ENCODE measurements around the gene PTGFRN.
"Not testable (repeated sequence)": the region's sequence is repeated elsewhere in the genome, so short reads cannot be mapped to it uniquely, and the experiment has no call there.

PTGFRN gene

GRCh38 chr1:116909512-116910378 is at the start of gene PTGFRN:
Gene PTGFRN, plus strand, starts transcription at chr1:116909916. Its CDS starts 288 bp downstream, at chr1:116910204.
- Histone ChIP-seq H3K27ac (ENCODE audit: low read depth in 2 of 2, low read length in 2 of 2) (peak within 1 kb of the TSS; percentile 79 to 81), H3K4me3 (ENCODE audit: low read length in 2 of 2) (peak within 1 kb of the TSS; percentile 74 to 86), H3K36me3 (ENCODE audit: control insufficient read depth in 2 of 2, insufficient read depth in 2 of 2, low read length in 2 of 2) (no peaks in the 10 kb centered on the region), H3K4me1 (ENCODE audit: control insufficient read depth in 2 of 2, insufficient read depth in 2 of 2, low read length in 2 of 2) (peaks cover 13 to 24% of the 10 kb centered on the region in 2 donors), H3K9ac (ENCODE audit: low read depth in 1 of 2, low read length in 2 of 2) (peak within 1 kb of the TSS; percentile 80 to 82), H3K27me3 (ENCODE audit: control insufficient read depth in 2 of 2, insufficient read depth in 2 of 2, low read length in 2 of 2) (no peaks in the 10 kb centered on the region), H3K9me3 (ENCODE audit: control insufficient read depth in 2 of 2, low read length in 2 of 2) (no peaks in the 10 kb centered on the region)

GRCh38 chr1:116860167-116860566 is 49.5 kb upstream of the PTGFRN start:
- H3K9me3 ChIP-seq (ENCODE audit: control insufficient read depth in 2 of 2, low read length in 2 of 2); H3K27ac ChIP-seq (ENCODE audit: low read depth in 2 of 2, low read length in 2 of 2); H3K4me1 ChIP-seq (ENCODE audit: control insufficient read depth in 2 of 2, insufficient read depth in 2 of 2, low read length in 2 of 2); H3K4me3 ChIP-seq (ENCODE audit: low read length in 2 of 2); H3K9ac ChIP-seq (ENCODE audit: low read depth in 1 of 2, low read length in 2 of 2); H3K27me3 ChIP-seq (ENCODE audit: control insufficient read depth in 2 of 2, insufficient read depth in 2 of 2, low read length in 2 of 2); H3K36me3 ChIP-seq (ENCODE audit: control insufficient read depth in 2 of 2, insufficient read depth in 2 of 2, low read length in 2 of 2): not testable (repeated sequence)

GRCh38 chr1:116861137-116861536 is 48.6 kb upstream of the PTGFRN start:
- Histone ChIP-seq H3K4me3 (ENCODE audit: low read length in 2 of 2) (no peak overlapping the region), H3K9ac (ENCODE audit: low read depth in 1 of 2, low read length in 2 of 2) (no peak overlapping the region), H3K36me3 (ENCODE audit: control insufficient read depth in 2 of 2, insufficient read depth in 2 of 2, low read length in 2 of 2) (no peaks in the 10 kb centered on the region), H3K4me1 (ENCODE audit: control insufficient read depth in 2 of 2, insufficient read depth in 2 of 2, low read length in 2 of 2) (no peaks in the 10 kb centered on the region), H3K27me3 (ENCODE audit: control insufficient read depth in 2 of 2, insufficient read depth in 2 of 2, low read length in 2 of 2) (no peaks in the 10 kb centered on the region), H3K9me3 (ENCODE audit: control insufficient read depth in 2 of 2, low read length in 2 of 2) (no peaks in the 10 kb centered on the region), H3K27ac (ENCODE audit: low read depth in 2 of 2, low read length in 2 of 2) (no peak overlapping the region)

- H3K4me3 ChIP-seq (ENCODE audit: low read length in 2 of 2); H3K27me3 ChIP-seq (ENCODE audit: control insufficient read depth in 2 of 2, insufficient read depth in 2 of 2, low read length in 2 of 2); H3K36me3 ChIP-seq (ENCODE audit: control insufficient read depth in 2 of 2, insufficient read depth in 2 of 2, low read length in 2 of 2); H3K9me3 ChIP-seq (ENCODE audit: control insufficient read depth in 2 of 2, low read length in 2 of 2); H3K9ac ChIP-seq (ENCODE audit: low read depth in 1 of 2, low read length in 2 of 2); H3K4me1 ChIP-seq (ENCODE audit: control insufficient read depth in 2 of 2, insufficient read depth in 2 of 2, low read length in 2 of 2); H3K27ac ChIP-seq (ENCODE audit: low read depth in 2 of 2, low read length in 2 of 2): not testable (repeated sequence)
Observed at GRCh38 chr1:116863031-116863430, 46.7 kb upstream of the PTGFRN start.

- not testable (repeated sequence) for H3K27ac ChIP-seq (ENCODE audit: low read depth in 2 of 2, low read length in 2 of 2); H3K9ac ChIP-seq (ENCODE audit: low read depth in 1 of 2, low read length in 2 of 2); H3K4me3 ChIP-seq (ENCODE audit: low read length in 2 of 2); H3K4me1 ChIP-seq (ENCODE audit: control insufficient read depth in 2 of 2, insufficient read depth in 2 of 2, low read length in 2 of 2); H3K36me3 ChIP-seq (ENCODE audit: control insufficient read depth in 2 of 2, insufficient read depth in 2 of 2, low read length in 2 of 2); H3K9me3 ChIP-seq (ENCODE audit: control insufficient read depth in 2 of 2, low read length in 2 of 2); H3K27me3 ChIP-seq (ENCODE audit: control insufficient read depth in 2 of 2, insufficient read depth in 2 of 2, low read length in 2 of 2)
Observed at GRCh38 chr1:116866478-116866877, 43.2 kb upstream of the PTGFRN start.

- Histone ChIP-seq H3K9ac (ENCODE audit: low read depth in 1 of 2, low read length in 2 of 2) (no peak overlapping the region), H3K36me3 (ENCODE audit: control insufficient read depth in 2 of 2, insufficient read depth in 2 of 2, low read length in 2 of 2) (no peaks in the 10 kb centered on the region), H3K4me1 (ENCODE audit: control insufficient read depth in 2 of 2, insufficient read depth in 2 of 2, low read length in 2 of 2) (peaks cover 0 to 7% of the 10 kb centered on the region in 2 donors), H3K27ac (ENCODE audit: low read depth in 2 of 2, low read length in 2 of 2) (no peak overlapping the region), H3K4me3 (ENCODE audit: low read length in 2 of 2) (no peak overlapping the region), H3K27me3 (ENCODE audit: control insufficient read depth in 2 of 2, insufficient read depth in 2 of 2, low read length in 2 of 2) (no peaks in the 10 kb centered on the region), H3K9me3 (ENCODE audit: control insufficient read depth in 2 of 2, low read length in 2 of 2) (no peaks in the 10 kb centered on the region)
Observed at GRCh38 chr1:116868385-116868784, 41.3 kb upstream of the PTGFRN start.

- H3K9ac ChIP-seq (ENCODE audit: low read depth in 1 of 2, low read length in 2 of 2): no peak overlapping the region
- peaks cover 0 to 7% of the 10 kb centered on the region in 2 donors for H3K4me1 ChIP-seq (ENCODE audit: control insufficient read depth in 2 of 2, insufficient read depth in 2 of 2, low read length in 2 of 2)
- H3K27me3 ChIP-seq (ENCODE audit: control insufficient read depth in 2 of 2, insufficient read depth in 2 of 2, low read length in 2 of 2): peaks cover 0 to 3% of the 10 kb centered on the region in 2 donors
- H3K36me3 ChIP-seq (ENCODE audit: control insufficient read depth in 2 of 2, insufficient read depth in 2 of 2, low read length in 2 of 2): no peaks in the 10 kb centered on the region
- no peaks in the 10 kb centered on the region for H3K9me3 ChIP-seq (ENCODE audit: control insufficient read depth in 2 of 2, low read length in 2 of 2)
- H3K4me3 ChIP-seq (ENCODE audit: low read length in 2 of 2): no peak overlapping the region
- no peak overlapping the region for H3K27ac ChIP-seq (ENCODE audit: low read depth in 2 of 2, low read length in 2 of 2)
Observed at GRCh38 chr1:116869611-116870010, 40.1 kb upstream of the PTGFRN start.

- H3K4me1 ChIP-seq (ENCODE audit: control insufficient read depth in 2 of 2, insufficient read depth in 2 of 2, low read length in 2 of 2): peaks cover 0 to 7% of the 10 kb centered on the region in 2 donors
- H3K4me3 ChIP-seq (ENCODE audit: low read length in 2 of 2): no peak overlapping the region
- H3K36me3 ChIP-seq (ENCODE audit: control insufficient read depth in 2 of 2, insufficient read depth in 2 of 2, low read length in 2 of 2): no peaks in the 10 kb centered on the region
- H3K9ac ChIP-seq (ENCODE audit: low read depth in 1 of 2, low read length in 2 of 2): no peak overlapping the region
- H3K27ac ChIP-seq (ENCODE audit: low read depth in 2 of 2, low read length in 2 of 2): no peak overlapping the region
- no peaks in the 10 kb centered on the region for H3K9me3 ChIP-seq (ENCODE audit: control insufficient read depth in 2 of 2, low read length in 2 of 2)
- H3K27me3 ChIP-seq (ENCODE audit: control insufficient read depth in 2 of 2, insufficient read depth in 2 of 2, low read length in 2 of 2): peaks cover 0 to 3% of the 10 kb centered on the region in 2 donors
Observed at GRCh38 chr1:116870300-116870699, 39.4 kb upstream of the PTGFRN start.

GRCh38 chr1:116871779-116872146 is 38.0 kb upstream of the PTGFRN start:
- Histone ChIP-seq H3K9ac (ENCODE audit: low read depth in 1 of 2, low read length in 2 of 2) (no peak overlapping the region), H3K9me3 (ENCODE audit: control insufficient read depth in 2 of 2, low read length in 2 of 2) (no peaks in the 10 kb centered on the region), H3K4me1 (ENCODE audit: control insufficient read depth in 2 of 2, insufficient read depth in 2 of 2, low read length in 2 of 2) (peaks cover 0 to 7% of the 10 kb centered on the region in 2 donors), H3K4me3 (ENCODE audit: low read length in 2 of 2) (no peak overlapping the region), H3K36me3 (ENCODE audit: control insufficient read depth in 2 of 2, insufficient read depth in 2 of 2, low read length in 2 of 2) (no peaks in the 10 kb centered on the region), H3K27me3 (ENCODE audit: control insufficient read depth in 2 of 2, insufficient read depth in 2 of 2, low read length in 2 of 2) (peaks cover 0 to 3% of the 10 kb centered on the region in 2 donors), H3K27ac (ENCODE audit: low read depth in 2 of 2, low read length in 2 of 2) (no peak overlapping the region)

GRCh38 chr1:116873680-116874271 is 35.9 kb upstream of the PTGFRN start:
- Histone ChIP-seq H3K36me3 (ENCODE audit: control insufficient read depth in 2 of 2, insufficient read depth in 2 of 2, low read length in 2 of 2) (no peaks in the 10 kb centered on the region), H3K9me3 (ENCODE audit: control insufficient read depth in 2 of 2, low read length in 2 of 2) (no peaks in the 10 kb centered on the region), H3K27ac (ENCODE audit: low read depth in 2 of 2, low read length in 2 of 2) (no peak overlapping the region), H3K4me1 (ENCODE audit: control insufficient read depth in 2 of 2, insufficient read depth in 2 of 2, low read length in 2 of 2) (peaks cover 6 to 16% of the 10 kb centered on the region in 2 donors), H3K9ac (ENCODE audit: low read depth in 1 of 2, low read length in 2 of 2) (no peak overlapping the region), H3K27me3 (ENCODE audit: control insufficient read depth in 2 of 2, insufficient read depth in 2 of 2, low read length in 2 of 2) (peaks cover 0 to 3% of the 10 kb centered on the region in 2 donors), H3K4me3 (ENCODE audit: low read length in 2 of 2) (no peak overlapping the region)
